ENCODE results near the gene RAB3GAP1.

Gene RAB3GAP1

DNA sequence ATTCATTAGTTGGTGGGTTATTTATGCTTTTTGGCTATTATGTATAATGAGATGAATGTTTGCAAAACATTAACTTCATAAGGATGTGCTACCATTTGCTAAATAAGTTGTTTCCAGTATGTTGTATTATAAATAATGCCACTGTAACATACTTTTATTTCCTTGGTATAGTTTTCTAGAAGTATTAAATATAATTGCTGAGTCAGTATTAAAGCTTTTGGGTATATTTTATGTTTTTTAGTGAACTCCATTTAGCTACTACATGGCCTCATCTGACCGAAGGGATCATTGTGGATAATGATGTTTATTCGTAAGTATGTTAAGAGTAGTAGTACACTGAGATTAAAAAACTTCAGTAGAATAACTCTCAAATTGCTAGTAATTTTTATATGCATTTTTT, 73.8 kb downstream of the RAB3GAP1 start:
- TF ChIP-seq, protein P1, sequence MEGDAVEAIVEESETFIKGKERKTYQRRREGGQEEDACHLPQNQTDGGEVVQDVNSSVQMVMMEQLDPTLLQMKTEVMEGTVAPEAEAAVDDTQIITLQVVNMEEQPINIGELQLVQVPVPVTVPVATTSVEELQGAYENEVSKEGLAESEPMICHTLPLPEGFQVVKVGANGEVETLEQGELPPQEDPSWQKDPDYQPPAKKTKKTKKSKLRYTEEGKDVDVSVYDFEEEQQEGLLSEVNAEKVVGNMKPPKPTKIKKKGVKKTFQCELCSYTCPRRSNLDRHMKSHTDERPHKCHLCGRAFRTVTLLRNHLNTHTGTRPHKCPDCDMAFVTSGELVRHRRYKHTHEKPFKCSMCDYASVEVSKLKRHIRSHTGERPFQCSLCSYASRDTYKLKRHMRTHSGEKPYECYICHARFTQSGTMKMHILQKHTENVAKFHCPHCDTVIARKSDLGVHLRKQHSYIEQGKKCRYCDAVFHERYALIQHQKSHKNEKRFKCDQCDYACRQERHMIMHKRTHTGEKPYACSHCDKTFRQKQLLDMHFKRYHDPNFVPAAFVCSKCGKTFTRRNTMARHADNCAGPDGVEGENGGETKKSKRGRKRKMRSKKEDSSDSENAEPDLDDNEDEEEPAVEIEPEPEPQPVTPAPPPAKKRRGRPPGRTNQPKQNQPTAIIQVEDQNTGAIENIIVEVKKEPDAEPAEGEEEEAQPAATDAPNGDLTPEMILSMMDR (IDR thresholded peaks at IDR 0.05), result no peak

DNA sequence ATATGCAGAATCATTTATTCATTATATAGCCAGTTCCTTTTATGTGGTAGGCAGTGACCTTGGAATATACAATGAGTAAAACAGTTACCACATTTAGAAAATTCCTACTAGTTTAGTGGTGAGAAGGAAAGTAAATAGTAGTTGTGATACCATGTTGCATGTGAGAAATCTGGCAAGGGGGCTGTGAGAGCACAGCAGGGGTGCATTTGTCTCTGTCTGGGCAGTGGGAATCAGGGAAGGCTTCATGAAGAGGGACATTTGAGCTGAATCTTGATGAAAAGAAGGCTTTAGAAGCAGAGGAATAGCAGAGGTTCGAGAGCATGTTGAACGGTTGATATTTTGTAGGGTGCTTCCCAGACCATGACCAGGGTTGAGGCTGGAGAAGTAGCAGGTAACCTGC, 78.7 kb downstream of the RAB3GAP1 start:
- TF ChIP-seq, protein P1 (IDR thresholded peaks at IDR 0.05), result no peak

DNA sequence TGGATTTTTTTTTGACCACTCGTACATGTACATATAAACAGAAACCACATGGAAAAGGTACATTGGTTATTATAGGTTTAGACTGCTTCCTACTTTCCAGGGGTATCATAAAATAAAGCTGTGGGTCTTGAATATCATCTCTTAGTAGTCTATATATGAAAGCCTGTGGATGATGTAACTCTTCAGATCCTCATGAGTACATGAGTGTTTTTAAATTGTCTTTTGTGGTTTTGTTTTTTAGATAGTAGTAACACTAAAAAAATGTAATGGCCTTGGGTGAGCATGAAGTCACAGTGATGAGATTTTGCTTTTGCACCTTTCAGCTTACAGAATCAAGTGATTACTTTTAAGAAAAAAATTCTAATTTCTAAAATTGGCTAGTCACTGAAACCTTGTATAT, 80.2 kb downstream of the RAB3GAP1 start:
- TF ChIP-seq, protein P1 (IDR thresholded peaks at IDR 0.05), result no peak

DNA sequence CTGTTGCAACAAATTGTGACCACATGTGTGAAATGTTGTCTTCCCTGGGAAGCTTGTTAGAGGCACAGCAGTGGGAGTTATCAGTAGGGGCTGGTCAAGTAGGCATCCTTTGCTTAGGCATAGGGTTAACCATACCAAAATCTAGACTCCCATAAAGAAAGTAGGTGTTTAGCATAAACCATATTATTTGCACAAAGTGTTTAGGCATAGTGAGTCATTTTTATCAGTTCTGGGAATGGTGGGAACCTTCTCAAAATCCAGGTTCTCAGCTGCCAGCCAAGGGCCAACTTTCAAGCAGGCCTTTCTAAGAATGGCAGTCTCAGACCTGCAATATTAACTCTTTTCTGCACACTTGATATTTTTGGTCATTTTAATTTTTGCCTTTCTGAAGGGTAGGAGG, 88.5 kb downstream of the RAB3GAP1 start:
- TF ChIP-seq, protein P1 (IDR thresholded peaks at IDR 0.05), result no peak

DNA sequence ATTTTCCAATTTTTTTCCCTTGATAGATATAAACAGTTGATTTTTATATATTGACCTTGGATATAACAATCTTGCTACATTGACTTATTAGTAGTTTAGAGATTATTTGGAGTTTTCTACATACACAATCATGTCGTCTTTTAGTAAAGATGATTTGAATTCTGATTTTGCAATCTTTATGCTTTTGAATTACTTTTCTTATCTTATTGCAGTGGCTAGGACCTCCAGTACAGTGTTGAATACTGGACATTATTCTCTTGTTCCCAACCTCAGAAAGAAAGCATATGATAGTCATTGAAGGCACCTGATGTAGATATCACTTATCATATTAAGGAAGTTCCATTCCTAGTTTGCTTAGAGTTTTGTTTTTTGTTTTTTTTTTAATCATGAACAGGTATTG, 90.2 kb downstream of the RAB3GAP1 start:
- TF ChIP-seq, protein P1 (IDR thresholded peaks at IDR 0.05), result no peak

DNA sequence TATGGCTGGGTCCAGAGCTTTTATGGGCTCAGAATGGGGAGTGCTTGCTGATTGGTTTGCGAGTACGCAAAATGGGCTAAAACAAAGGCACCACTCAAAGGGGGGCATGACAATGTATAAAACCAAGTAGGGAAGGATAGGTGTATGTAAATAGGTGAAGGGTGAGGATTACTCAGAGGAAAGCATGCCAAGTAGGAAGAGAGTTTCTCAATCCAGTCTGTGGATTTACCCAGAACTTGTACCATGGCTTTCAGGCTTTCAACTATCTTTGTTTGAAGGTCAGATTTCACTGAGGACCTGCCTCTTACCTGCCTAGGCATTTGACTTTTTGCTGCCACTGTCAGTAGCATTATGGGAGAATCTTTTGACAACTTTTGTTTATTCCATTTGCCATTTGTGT, 92.3 kb downstream of the RAB3GAP1 start:
- TF ChIP-seq, protein P1 (IDR thresholded peaks at IDR 0.05), result no peak

DNA sequence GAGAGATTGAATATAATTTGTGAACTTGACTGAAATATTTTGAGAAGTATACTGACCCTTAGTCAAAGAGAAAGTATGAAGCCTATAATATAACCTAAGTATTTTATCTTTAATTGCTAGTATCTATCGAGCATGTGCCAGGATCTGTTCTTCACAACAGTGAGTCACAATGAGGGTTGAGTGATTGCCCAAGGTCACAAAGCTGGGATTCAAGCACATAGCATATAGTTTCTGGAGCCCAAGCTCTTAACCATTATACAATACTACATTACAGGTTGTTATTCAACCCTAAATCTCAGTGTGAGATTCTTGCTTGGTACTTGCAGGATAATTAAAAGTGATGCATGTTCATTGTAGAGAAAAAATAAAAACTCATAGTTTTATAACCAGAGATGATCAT, 97.2 kb downstream of the RAB3GAP1 start:
- TF ChIP-seq, protein P1 (IDR thresholded peaks at IDR 0.05), result no peak

DNA sequence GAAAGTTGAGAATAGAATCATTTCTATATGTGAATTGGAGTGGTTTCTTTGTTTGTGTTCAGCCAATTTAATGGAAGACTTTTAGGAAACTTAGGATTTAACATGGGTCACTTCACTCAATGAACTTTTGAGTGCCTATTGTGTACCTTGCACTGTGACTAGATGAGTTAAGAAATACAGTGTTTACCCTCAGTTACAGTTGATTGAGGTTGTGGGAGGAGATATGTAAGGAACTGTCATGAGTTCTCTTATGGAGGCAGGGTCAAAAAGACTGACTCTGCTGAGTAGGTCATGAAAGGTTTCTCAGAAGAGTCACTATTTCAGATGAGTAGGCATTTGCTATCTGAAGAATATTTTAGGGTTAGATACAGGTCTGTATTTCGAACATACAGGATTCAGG, 98.6 kb downstream of the RAB3GAP1 start:
- TF ChIP-seq, protein P1 (IDR thresholded peaks at IDR 0.05), result no peak
